Fibroblast of gingiva (primary cell): Measurements from ENCODE around the gene ELK3.

Experiments used
- DNase-seq: peaks from one replicate; pipeline ENCODE4 v3.0.0-alpha.2; 2011; ENCODE audit warnings: low read depth

The ELK3 gene

GRCh38 chr12:96189781-96190180 is 4.4 kb upstream of the ELK3 start:
- no peak for DNase-seq

GRCh38 chr12:96190413-96191108 is 3.6 kb upstream of the ELK3 start:
- DNase-seq = no peak

GRCh38 chr12:96192926-96193573 is 1.1 kb upstream of the ELK3 start:
- no peak for DNase-seq

GRCh38 chr12:96194576-96194889 is 358 bp downstream of the ELK3 start:
- no peak for DNase-seq

GRCh38 chr12:96194971-96195844 is 1.0 kb downstream of the ELK3 start:
- DNase-seq = peak; percentile 75

- DNase-seq = peak; percentile 33
Observed at GRCh38 chr12:96195845-96196451, 1.8 kb downstream of the ELK3 start.

- DNase-seq = peak; percentile 26
Observed at GRCh38 chr12:96196781-96197180, 2.6 kb downstream of the ELK3 start.

GRCh38 chr12:96197503-96198272 is 3.5 kb downstream of the ELK3 start:
- DNase-seq = peak; percentile 90

GRCh38 chr12:96198965-96199364 is 4.8 kb downstream of the ELK3 start:
- peak; percentile 88 for DNase-seq

- DNase-seq = no peak
Observed at GRCh38 chr12:96199464-96199863, 5.3 kb downstream of the ELK3 start.

GRCh38 chr12:96201272-96202227 is 7.4 kb downstream of the ELK3 start:
- DNase-seq = no peak

GRCh38 chr12:96204381-96204780 is 10.2 kb downstream of the ELK3 start:
- DNase-seq = no peak

- no peak for DNase-seq
Observed at GRCh38 chr12:96205908-96206307, 11.7 kb downstream of the ELK3 start.

GRCh38 chr12:96206936-96207662 is 12.9 kb downstream of the ELK3 start:
- DNase-seq = no peak

- DNase-seq = peak; percentile 74
Observed at GRCh38 chr12:96208346-96208745, 14.2 kb downstream of the ELK3 start.

GRCh38 chr12:96208801-96209549 is 14.8 kb downstream of the ELK3 start:
- DNase-seq = no peak

GRCh38 chr12:96210376-96211055 is 16.3 kb downstream of the ELK3 start:
- no peak for DNase-seq

GRCh38 chr12:96211988-96212387 is 17.8 kb downstream of the ELK3 start:
- DNase-seq = no peak
